Measurements from ENCODE around the gene RNASE7.

RNASE7 gene

DNA sequence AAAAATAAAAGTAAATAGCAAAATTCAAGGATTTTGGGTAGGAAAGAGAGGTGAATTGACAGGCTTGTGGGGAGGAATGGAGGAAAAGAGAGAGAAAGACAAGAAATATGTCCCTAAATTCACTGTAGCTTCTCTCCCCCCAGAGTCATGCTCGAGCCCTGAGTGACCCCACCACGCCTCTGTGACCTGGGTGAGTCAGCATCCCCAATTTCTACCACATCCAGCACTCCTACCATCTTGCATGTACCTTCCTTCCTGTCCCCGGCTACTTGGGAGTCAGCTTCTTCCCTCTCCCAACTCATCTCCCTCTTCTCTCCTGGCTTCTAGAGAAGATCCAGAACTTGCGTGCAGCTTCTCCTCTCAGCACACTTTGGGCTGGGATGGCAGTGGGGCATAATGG, 46.5 kb downstream of the RNASE7 start:
- DNase-seq: no peak

DNA sequence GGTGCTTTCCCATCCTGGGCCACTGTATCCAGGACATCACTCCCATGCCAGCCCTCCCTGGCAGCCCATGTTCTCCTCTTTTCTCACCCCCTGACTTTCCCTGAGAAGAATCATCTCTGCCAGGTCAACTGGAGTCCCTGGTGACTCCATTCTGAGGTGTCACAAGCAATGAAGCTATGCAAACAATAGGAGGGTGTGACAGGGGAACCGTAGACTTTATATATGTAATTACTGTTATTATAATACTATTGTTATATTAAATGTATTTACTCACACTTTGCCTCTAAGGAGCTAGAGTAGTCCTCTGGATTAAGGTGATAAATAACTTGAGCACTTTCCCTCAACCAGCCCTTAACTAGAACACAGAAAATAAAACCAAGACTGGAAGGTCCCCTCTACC, 47.1 kb downstream of the RNASE7 start:
- DNase-seq: no peak

DNA sequence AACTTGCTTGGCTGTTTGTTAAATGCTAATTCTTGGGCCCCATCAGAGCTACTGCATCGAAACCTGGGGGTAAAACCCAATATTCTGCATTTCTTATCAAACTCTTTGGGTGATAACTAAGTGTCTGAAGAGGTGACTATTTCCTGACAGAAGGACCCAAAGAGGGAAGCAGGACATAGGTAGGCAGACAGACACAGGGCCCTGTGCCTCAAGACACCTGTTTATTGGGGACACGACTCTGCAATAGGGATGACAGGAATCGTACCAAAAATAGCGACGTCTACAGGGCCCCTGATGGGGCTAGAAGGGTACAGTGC, 47.7 kb downstream of the RNASE7 start:
- DNase-seq: no peak

DNA sequence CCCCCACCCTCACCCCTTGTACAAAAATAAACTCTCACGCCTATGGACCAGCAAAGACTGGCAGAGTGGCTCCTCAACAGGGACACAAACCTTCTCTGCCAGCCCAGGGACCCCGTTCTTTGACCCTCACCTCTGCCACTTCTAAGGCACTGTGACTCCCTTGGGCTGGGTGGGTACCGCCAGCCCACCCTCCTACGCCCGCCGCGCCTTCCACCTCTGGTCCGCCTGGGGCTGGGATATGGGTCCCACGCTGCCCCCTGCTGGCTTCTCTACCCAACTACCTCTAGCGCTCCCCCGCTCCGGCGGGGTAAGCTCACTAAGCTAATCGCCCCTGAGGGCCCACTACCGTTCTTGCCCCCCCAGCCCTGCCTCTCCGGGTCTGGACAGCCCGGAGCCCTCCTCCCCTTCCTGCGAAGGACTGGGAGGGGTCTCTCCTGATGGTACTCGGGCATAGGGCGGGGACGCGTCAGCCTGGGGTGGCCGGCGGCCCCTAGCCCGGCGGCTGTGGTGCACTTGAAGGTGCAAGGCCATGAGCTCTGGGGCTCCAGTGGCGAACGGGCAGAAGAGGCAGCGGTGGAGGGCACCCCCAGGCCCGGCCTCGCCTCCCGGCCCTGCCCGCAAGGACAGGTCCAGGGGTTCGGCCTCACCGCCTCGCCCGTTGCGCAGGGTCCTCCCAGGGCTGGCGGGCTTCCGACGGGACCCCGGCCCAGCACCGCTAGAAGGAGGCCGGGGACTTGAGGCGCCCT, 48.2 kb downstream of the RNASE7 start:
- DNase-seq: no peak

DNA sequence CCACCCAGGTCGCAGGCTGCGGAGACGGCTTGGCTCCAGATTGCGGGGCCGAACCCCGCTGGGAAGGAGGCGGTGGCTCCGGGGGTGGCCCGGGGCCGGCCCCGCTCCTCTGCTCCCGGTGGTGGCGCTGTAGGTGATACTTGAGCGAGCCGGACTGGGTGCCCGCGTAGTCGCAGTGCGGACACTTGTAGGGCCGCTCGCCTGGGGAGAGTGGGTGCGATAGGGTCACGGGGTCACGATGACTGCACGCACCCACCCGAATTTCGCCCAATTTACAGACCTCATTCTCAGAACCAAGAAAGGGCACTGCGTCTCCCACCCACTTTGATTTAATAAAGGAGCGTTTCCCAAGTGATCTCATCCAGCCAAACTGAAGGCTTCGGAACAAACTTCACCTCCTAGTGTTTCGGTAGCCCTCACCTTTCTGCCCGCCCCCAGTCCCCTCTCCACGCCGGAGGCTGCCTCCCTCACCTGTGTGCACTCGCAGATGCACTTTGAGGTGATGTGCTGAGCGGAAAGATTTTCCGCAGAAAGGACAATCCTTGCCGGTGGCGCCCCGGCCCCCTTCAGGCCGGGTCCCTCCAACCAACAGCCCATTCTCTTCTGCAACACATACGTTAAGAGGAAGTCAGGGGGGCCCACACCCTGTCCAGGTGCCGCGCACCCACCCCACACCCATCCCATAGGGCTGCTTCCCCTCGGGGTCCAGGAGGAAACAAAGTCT, 48.9 kb downstream of the RNASE7 start:
- DNase-seq: no peak

DNA sequence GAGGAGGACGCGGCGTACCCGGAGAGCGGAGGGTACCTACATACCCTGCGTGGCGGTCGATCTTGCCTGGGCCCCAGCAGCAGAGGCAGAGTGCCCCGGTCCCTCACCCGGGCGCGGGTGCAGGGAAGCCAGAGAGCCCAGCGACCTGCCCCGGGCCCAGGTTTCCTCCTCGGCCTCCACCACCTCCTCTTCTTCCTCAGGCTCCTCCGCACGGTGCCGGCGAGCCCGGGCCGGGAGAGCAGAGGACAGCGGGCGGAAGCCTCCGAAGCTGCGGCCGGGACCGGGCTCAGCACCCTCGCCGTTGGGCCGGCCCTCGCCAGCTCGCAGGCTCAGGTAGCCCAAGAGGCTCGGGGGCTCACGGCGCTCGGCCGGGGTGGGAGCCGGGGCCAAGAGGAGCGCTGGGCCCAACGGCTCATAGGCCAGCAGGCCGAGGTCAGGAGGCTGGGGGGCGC, 49.7 kb downstream of the RNASE7 start:
- no peak for DNase-seq

DNA sequence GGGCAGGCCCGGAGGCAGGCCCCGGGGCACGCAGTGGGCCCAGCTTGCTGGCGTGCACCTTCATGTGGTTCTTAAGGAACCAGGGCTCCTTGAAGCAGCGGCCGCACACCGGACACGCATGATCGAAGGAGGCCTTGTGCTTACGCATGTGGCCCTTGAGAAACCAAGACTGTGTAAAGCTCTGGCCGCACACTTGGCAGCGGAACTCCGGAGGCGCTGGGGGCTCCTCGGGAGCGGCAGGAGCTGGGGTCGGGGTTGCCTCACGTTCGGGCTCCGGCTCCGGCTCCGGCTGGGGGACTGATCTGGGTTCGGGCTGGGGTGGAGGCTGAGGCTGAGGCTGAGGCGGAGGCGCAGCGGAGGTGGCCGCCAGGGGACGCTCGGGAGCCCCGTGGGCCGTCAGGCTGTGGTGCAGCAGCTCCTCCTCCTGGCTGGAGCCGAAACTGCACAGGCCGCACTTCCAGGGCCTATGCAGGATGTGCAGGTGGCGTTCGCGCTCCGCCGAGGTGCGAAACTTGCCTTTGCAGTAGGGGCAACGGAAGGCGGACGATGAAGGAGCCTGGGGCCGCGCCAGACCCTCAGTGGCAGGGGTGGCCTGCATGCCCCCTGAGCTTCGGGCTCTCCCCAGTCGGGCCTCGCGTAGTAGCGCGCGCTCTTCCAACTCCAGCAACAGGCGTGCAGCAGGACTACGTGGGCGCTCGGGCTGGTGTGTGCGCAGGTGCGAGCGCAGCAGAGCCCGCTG, 50.3 kb downstream of the RNASE7 start:
- peak; percentile 53 for DNase-seq

DNA sequence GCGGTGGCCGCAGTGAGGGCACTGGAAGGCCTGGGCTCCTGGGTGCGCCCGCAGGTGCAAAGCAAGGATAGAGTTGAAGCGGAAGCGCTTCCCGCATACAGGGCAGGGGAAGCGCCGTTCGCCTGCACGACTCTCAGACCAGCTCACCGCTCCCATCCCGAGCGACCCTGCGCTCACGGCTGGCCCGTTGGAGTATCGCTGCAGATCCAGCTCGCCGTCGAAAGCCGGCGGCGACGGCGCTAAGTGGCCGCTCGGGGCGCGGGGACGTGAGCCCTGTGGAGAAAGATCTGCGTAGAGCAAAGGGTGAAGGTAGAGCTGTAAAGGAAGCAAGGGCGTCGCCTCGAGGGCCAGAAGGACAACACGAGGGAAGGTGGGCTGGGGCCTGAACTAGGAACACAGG, 50.9 kb downstream of the RNASE7 start:
- DNase-seq: no peak

All from fibroblast of upper back skin (primary cell).